LNCAP (cell line): ENCODE results near the gene TRIM29.

Source experiments
- TF ChIP-seq, protein P1 (sequence below): fragments of 450-650 bp; IDR thresholded peaks from 2 replicates; pipeline ENCODE4 v1.5.1; 2017; ENCODE audit warnings: mild to moderate bottlenecking

TRIM29 gene

GRCh38 chr11:120139316-120140069, 1.6 kb upstream of the TRIM29 start:
- TF ChIP-seq, protein P1, sequence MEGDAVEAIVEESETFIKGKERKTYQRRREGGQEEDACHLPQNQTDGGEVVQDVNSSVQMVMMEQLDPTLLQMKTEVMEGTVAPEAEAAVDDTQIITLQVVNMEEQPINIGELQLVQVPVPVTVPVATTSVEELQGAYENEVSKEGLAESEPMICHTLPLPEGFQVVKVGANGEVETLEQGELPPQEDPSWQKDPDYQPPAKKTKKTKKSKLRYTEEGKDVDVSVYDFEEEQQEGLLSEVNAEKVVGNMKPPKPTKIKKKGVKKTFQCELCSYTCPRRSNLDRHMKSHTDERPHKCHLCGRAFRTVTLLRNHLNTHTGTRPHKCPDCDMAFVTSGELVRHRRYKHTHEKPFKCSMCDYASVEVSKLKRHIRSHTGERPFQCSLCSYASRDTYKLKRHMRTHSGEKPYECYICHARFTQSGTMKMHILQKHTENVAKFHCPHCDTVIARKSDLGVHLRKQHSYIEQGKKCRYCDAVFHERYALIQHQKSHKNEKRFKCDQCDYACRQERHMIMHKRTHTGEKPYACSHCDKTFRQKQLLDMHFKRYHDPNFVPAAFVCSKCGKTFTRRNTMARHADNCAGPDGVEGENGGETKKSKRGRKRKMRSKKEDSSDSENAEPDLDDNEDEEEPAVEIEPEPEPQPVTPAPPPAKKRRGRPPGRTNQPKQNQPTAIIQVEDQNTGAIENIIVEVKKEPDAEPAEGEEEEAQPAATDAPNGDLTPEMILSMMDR, result no peak

DNA sequence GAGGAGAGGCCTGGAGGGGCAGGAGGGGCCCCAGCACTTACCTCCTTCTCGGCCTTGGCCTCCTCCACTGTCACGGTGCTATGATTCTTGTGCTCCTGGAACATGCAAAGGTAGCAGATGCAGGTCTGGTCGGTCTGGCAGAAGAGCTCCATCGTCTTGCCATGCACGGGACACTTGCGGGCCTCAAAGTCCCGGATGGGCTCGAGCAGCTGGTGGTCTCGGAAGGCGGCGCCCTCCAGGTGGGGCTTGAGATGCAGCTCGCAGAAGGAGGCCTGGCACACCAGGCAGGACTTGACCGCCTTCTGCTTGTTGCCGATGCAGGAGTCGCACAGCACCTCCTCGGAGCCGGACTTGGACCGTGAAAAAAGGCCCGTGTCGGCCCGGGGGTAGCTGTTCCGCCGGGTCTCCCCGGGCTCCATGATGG, 714 bp downstream of the TRIM29 start:
- TF ChIP-seq, protein P1, result no peak

DNA sequence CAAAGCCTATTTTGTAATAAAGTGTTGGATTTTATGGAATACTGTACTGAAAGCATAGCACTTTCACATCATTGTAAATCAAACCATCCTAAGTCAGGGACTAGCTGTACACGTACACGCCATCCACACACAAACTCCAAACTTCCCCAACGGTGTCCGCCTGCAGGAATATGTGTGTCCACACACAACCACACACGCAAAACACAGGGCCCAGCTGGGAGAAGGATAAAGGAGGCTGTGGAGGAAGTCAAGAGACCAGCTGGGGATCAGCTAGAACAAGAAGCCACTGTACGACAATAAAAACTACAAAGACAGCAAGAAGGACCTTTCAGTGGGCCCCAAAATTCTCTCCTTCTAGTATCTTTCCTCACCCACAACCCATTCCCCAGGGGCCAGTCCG, 1.6 kb downstream of the TRIM29 start:
- TF ChIP-seq, protein P1, result no peak

- TF ChIP-seq, protein P1, result no peak
These were observed 2.1 kb downstream of the TRIM29 start for GRCh38 chr11:120135838-120136237.

DNA sequence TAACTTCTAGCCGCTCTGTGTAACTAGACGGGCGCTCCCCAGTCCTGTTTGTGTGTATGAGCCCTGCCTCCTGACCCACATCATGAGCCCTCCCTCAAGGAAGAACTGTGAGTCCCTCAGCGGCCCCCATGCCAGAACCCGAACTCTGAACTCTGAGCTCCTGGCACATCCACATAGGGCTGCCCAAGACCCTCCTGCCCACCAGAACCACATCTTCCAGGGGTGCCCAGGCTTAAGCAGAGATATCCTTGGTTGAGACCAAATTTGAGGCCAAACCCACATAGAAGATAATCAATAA, 3.0 kb downstream of the TRIM29 start:
- TF ChIP-seq, protein P1, result no peak

DNA sequence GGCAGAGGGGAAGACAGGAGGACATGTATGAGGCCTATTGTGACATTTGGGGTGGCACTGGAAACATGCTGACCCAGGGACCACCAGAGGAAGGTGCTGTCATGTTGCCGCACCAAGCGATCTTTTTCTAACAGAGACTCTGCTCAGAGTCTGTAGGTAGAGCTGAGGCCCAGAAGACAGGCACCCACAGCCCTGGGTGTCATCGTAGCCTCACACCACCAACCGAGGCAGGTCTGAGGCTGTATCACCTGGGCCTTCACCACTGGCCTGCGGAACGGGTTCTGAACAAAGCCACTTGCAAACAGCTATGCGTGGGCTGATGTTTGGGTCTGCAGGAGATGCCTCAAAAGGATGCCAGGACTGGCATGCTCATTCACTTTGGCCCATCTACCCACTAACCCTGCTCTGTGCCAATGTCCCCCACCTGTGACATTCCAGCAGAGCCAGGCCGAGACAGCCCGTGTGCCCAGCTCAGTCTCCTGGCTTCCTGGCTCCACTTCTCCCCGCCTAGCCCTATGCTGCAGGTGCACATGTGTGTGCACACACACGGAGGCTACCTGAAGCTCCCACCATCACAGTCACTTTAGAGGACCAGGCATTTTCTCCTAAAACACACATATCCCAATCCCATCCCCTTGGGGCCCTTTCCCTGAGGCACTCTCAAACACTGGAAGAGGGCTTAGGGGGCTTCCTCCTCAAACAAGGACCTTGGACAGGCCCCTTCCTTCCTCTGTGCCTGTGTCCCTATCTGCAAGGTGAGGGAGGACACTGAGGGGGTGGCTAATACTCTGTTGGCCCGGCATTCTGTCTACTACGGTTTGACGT, 3.6 kb downstream of the TRIM29 start:
- TF ChIP-seq, protein P1, result no peak

- TF ChIP-seq, protein P1, result no peak
These were observed 4.5 kb downstream of the TRIM29 start for GRCh38 chr11:120133216-120134105.
